ENCODE results near the gene NANOS1.
A peak's percentile ranks its signal among the peaks of the same experiment; 100 is the strongest.

Gene NANOS1

GRCh38 chr10:119049777-119050176 lies 20.3 kb downstream of the NANOS1 start:
- no peak for ATAC-seq (replicated peaks; ENCODE audit: extremely low read depth, poor library complexity, severe bottlenecking)
- peaks cover 45% of the 10 kb centered on the region for H3K4me1 Mint-ChIP-seq
- no peak for DNase-seq (ENCODE audit: low spot score in 2 of 2)
- no peak overlapping the region for H3K4me3 Mint-ChIP-seq
- no peak overlapping the region for H3K27ac Mint-ChIP-seq (ENCODE audit: low read depth)
- peaks cover 99% of the 10 kb centered on the region for H3K36me3 Mint-ChIP-seq (ENCODE audit: insufficient read depth)
- H3K27me3 Mint-ChIP-seq: no peaks in the 10 kb centered on the region
- no peaks in the 10 kb centered on the region for H3K9me3 Mint-ChIP-seq

- DNase-seq (ENCODE audit: low spot score in 2 of 2) (no peak), ATAC-seq (replicated peaks; ENCODE audit: extremely low read depth, poor library complexity, severe bottlenecking) (no peak)
- H3K36me3 Mint-ChIP-seq (ENCODE audit: insufficient read depth): peaks cover 98% of the 10 kb centered on the region
- H3K4me1 Mint-ChIP-seq: peaks cover 34% of the 10 kb centered on the region
- H3K27me3 Mint-ChIP-seq: no peaks in the 10 kb centered on the region
- H3K27ac Mint-ChIP-seq (ENCODE audit: low read depth): no peak overlapping the region
- H3K4me3 Mint-ChIP-seq: no peak overlapping the region
- H3K9me3 Mint-ChIP-seq: no peaks in the 10 kb centered on the region
These were observed 22.3 kb downstream of the NANOS1 start for GRCh38 chr10:119051775-119052174.

- H3K9me3 Mint-ChIP-seq: no peaks in the 10 kb centered on the region
- no peak overlapping the region for H3K4me3 Mint-ChIP-seq
- no peak for ATAC-seq (replicated peaks; ENCODE audit: extremely low read depth, poor library complexity, severe bottlenecking)
- H3K27ac Mint-ChIP-seq (ENCODE audit: low read depth): no peak overlapping the region
- no peaks in the 10 kb centered on the region for H3K27me3 Mint-ChIP-seq
- peaks cover 25% of the 10 kb centered on the region for H3K4me1 Mint-ChIP-seq
- H3K36me3 Mint-ChIP-seq (ENCODE audit: insufficient read depth): peaks cover 97% of the 10 kb centered on the region
- no peak for DNase-seq (ENCODE audit: low spot score in 2 of 2)
These were observed 26.0 kb downstream of the NANOS1 start for GRCh38 chr10:119055472-119055871.

GRCh38 chr10:119058010-119058409 lies 28.5 kb downstream of the NANOS1 start:
- peaks cover 27% of the 10 kb centered on the region for H3K4me1 Mint-ChIP-seq
- H3K36me3 Mint-ChIP-seq (ENCODE audit: insufficient read depth): peaks cover 96% of the 10 kb centered on the region
- ATAC-seq (replicated peaks; ENCODE audit: extremely low read depth, poor library complexity, severe bottlenecking) (no peak), DNase-seq (ENCODE audit: low spot score in 2 of 2) (no peak)
- H3K27ac Mint-ChIP-seq (ENCODE audit: low read depth): peak overlapping the region; percentile 58
- no peaks in the 10 kb centered on the region for H3K27me3 Mint-ChIP-seq
- H3K4me3 Mint-ChIP-seq: no peak overlapping the region
- H3K9me3 Mint-ChIP-seq: no peaks in the 10 kb centered on the region

GRCh38 chr10:119059557-119059956 lies 30.0 kb downstream of the NANOS1 start:
- no peak overlapping the region for H3K4me3 Mint-ChIP-seq
- H3K27ac Mint-ChIP-seq (ENCODE audit: low read depth): no peak overlapping the region
- H3K9me3 Mint-ChIP-seq: no peaks in the 10 kb centered on the region
- no peaks in the 10 kb centered on the region for H3K27me3 Mint-ChIP-seq
- peaks cover 96% of the 10 kb centered on the region for H3K36me3 Mint-ChIP-seq (ENCODE audit: insufficient read depth)
- no peak for ATAC-seq (replicated peaks; ENCODE audit: extremely low read depth, poor library complexity, severe bottlenecking)
- DNase-seq (ENCODE audit: low spot score in 2 of 2): no peak
- H3K4me1 Mint-ChIP-seq: peaks cover 32% of the 10 kb centered on the region

GRCh38 chr10:119060107-119060506 lies 30.6 kb downstream of the NANOS1 start:
- H3K36me3 Mint-ChIP-seq (ENCODE audit: insufficient read depth): peaks cover 96% of the 10 kb centered on the region
- H3K4me1 Mint-ChIP-seq: peaks cover 37% of the 10 kb centered on the region
- no peaks in the 10 kb centered on the region for H3K9me3 Mint-ChIP-seq
- no peak overlapping the region for H3K27ac Mint-ChIP-seq (ENCODE audit: low read depth)
- DNase-seq (ENCODE audit: low spot score in 2 of 2) (no peak), ATAC-seq (replicated peaks; ENCODE audit: extremely low read depth, poor library complexity, severe bottlenecking) (no peak)
- H3K4me3 Mint-ChIP-seq: no peak overlapping the region
- H3K27me3 Mint-ChIP-seq: no peaks in the 10 kb centered on the region

- H3K4me3 Mint-ChIP-seq: no peak overlapping the region
- no peaks in the 10 kb centered on the region for H3K27me3 Mint-ChIP-seq
- DNase-seq (ENCODE audit: low spot score in 2 of 2) (no peak), ATAC-seq (replicated peaks; ENCODE audit: extremely low read depth, poor library complexity, severe bottlenecking) (no peak)
- H3K27ac Mint-ChIP-seq (ENCODE audit: low read depth): no peak overlapping the region
- H3K4me1 Mint-ChIP-seq: peaks cover 41% of the 10 kb centered on the region
- peaks cover 95% of the 10 kb centered on the region for H3K36me3 Mint-ChIP-seq (ENCODE audit: insufficient read depth)
- no peaks in the 10 kb centered on the region for H3K9me3 Mint-ChIP-seq
These were observed 31.8 kb downstream of the NANOS1 start for GRCh38 chr10:119061352-119061751.

GRCh38 chr10:119061926-119062325 lies 32.4 kb downstream of the NANOS1 start:
- H3K27ac Mint-ChIP-seq (ENCODE audit: low read depth): no peak overlapping the region
- H3K4me1 Mint-ChIP-seq: peaks cover 41% of the 10 kb centered on the region
- H3K4me3 Mint-ChIP-seq: no peak overlapping the region
- H3K27me3 Mint-ChIP-seq: no peaks in the 10 kb centered on the region
- no peaks in the 10 kb centered on the region for H3K9me3 Mint-ChIP-seq
- DNase-seq (ENCODE audit: low spot score in 2 of 2) (no peak), ATAC-seq (replicated peaks; ENCODE audit: extremely low read depth, poor library complexity, severe bottlenecking) (no peak)
- peaks cover 96% of the 10 kb centered on the region for H3K36me3 Mint-ChIP-seq (ENCODE audit: insufficient read depth)

- peaks cover 18% of the 10 kb centered on the region for H3K4me1 Mint-ChIP-seq
- H3K27me3 Mint-ChIP-seq: no peaks in the 10 kb centered on the region
- H3K27ac Mint-ChIP-seq (ENCODE audit: low read depth): no peak overlapping the region
These were observed 41.1 kb downstream of the NANOS1 start for GRCh38 chr10:119070395-119071165.

GRCh38 chr10:119073584-119073983 lies 44.1 kb downstream of the NANOS1 start:
- H3K4me3 Mint-ChIP-seq: peak overlapping the region; percentile 42
- H3K36me3 Mint-ChIP-seq (ENCODE audit: insufficient read depth): peaks cover 62% of the 10 kb centered on the region
- peaks cover 26% of the 10 kb centered on the region for H3K4me1 Mint-ChIP-seq
- ATAC-seq (replicated peaks; ENCODE audit: extremely low read depth, poor library complexity, severe bottlenecking) (no peak), DNase-seq (ENCODE audit: low spot score in 2 of 2) (no peak)
- H3K27me3 Mint-ChIP-seq: no peaks in the 10 kb centered on the region
- no peaks in the 10 kb centered on the region for H3K9me3 Mint-ChIP-seq
- peak overlapping the region; percentile 82 for H3K27ac Mint-ChIP-seq (ENCODE audit: low read depth)

More at GRCh38 chr10:119070395-119071165, 41.1 kb downstream of the NANOS1 start:
- no peak for DNase-seq (ENCODE audit: low spot score in 2 of 2)
- ATAC-seq (replicated peaks; ENCODE audit: extremely low read depth, poor library complexity, severe bottlenecking): no peak
- Mint-ChIP-seq H3K4me3 (no peak overlapping the region), H3K36me3 (ENCODE audit: insufficient read depth) (peaks cover 88% of the 10 kb centered on the region), H3K9me3 (no peaks in the 10 kb centered on the region)

- Mint-ChIP-seq H3K9me3 (no peaks in the 10 kb centered on the region), H3K4me1 (peaks cover 40% of the 10 kb centered on the region), H3K27ac (ENCODE audit: low read depth) (peak overlapping the region; percentile 95), H3K36me3 (ENCODE audit: insufficient read depth) (peaks cover 39% of the 10 kb centered on the region), H3K27me3 (no peaks in the 10 kb centered on the region), H3K4me3 (peak overlapping the region; percentile 99)
- ATAC-seq (replicated peaks; ENCODE audit: extremely low read depth, poor library complexity, severe bottlenecking) (no peak), DNase-seq (ENCODE audit: low spot score in 2 of 2) (no peak)
These were observed 49.1 kb downstream of the NANOS1 start for GRCh38 chr10:119078422-119079179.

GRCh38 chr10:119079599-119080520 lies 50.3 kb downstream of the NANOS1 start:
- Mint-ChIP-seq H3K4me3 (peak overlapping the region; percentile 99), H3K27ac (ENCODE audit: low read depth) (peak overlapping the region; percentile 95), H3K27me3 (no peaks in the 10 kb centered on the region), H3K9me3 (no peaks in the 10 kb centered on the region), H3K36me3 (ENCODE audit: insufficient read depth) (peaks cover 32% of the 10 kb centered on the region), H3K4me1 (peaks cover 39% of the 10 kb centered on the region)
- DNase-seq (ENCODE audit: low spot score in 2 of 2): peak; percentile 38 to 42
- ATAC-seq (replicated peaks; ENCODE audit: extremely low read depth, poor library complexity, severe bottlenecking): peak; percentile 64
